Activated CD4-positive, alpha-beta T cell treated with anti-CD3 and anti-CD28 coated beads, Interleukin-2, Interleukin-6, amounts not matched to agents 100 ng/mL and 50 ng/mL, durations not matched to agents 16 hours and 8 hours (primary cell): ENCODE measurements around the gene SNX5.

Experiments used
- DNase-seq: peaks from one replicate; pipeline ENCODE4 v3.0.0-alpha.2; 2020

SNX5 gene

DNA sequence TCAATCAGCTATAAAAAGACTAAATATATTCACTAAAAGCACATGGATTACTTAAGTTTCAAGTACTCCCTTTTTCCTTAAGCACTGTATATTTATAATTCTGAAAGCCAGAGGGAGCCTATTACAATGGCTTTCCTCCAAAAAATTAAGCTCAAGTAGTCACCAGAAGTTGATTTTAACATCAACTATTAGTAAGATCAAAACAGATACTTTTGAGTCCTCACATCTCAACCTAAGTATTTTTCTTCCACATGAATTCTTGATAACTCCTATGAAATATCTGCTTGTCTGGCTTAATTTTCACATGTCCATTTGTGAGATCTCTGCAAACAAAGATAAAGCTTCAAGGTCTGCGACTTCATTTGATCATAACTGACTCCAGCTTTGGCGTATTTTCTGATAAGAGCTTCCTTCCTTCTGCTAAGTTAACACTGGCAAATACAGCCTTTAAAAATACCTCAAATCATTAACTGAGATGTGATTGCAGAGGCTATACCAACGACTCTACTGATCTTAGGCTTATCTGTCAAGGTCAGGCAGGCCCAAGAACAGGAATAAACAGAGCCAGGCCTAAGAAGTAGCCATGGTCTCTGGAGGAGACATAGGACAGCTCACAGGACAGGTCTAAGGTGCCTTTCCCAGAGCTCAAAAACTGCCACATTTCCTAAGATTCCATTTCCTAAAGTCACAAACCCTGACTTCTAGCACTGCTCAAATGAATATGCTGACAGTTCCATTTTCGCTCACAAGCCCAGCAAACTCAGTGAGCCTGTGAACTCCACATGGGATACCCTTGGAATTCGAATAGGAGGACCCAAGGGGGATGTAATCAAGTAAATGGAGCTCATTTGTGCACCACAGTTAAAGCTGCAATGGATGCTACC lies 10.0 kb downstream of the SNX5 start:
- no peak for DNase-seq

DNA sequence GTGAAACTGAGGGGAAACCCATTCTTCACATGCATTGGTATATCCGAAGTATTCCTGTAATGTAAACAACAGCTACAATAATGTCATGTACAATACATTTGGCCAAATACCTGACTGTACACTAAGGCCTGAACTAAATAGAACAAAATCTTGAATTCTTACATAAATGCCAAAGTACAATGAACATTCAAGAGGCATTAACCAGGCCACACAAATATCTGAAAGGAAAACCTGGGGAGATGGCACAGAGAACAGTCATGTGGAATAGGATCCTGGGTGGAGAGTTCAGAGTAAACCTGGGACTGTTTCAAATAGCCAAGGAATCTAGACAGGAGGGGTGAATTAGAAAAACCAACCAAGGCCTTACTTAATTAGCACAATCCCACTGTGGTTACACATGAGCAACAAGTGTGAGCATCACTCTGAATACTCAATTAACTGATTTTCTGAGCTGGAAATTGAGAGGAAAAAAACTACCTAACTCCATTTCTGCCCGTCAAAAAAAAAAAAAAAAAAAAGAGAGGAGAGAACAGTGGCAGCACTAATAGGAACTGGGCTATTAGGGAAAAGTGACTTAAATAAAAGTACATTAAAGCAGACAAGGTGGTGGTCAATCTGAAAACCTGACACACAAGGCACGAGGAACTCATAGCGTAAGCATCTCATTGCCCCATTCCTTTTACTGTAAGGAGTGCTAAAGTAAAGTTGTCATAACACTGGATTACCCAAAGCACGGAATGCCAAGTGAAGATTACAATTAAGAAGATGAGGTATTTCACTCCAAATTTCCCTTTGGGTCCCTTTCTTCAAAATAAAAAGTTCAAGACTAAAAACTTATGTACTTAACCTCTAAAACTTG lies 10.9 kb downstream of the SNX5 start:
- DNase-seq: no peak

DNA sequence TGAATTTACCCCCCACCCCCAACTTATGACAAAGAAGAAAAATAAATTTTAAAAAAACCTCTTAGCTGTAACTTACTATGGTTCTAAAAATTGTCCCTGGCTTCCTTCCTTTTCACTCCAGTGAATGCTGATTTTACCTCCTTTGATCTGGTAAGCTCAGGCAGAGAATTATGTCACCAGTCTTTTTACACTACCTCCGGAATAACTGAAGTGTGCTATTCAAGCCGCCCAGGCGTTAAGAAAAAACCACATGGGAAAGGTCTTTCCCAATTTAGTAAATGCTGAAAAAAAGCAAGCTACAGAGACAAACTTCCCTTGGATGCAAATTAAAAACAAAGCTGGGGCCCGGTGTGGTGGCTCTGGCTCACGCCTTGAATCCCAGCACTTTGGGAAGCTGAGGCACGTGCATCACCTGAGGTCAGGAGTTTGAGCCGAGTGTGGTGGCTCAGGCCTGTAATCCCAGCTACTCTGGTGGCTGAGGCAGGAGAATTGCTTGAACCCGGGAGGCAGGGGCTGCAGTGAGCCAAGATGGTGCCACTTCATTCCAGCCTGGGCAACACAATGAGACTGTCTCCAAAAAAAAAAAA lies 12.4 kb downstream of the SNX5 start:
- DNase-seq: no peak

- no peak for DNase-seq
Measured at GRCh38 chr20:17955302-17955701, 13.3 kb downstream of the SNX5 start.

DNA sequence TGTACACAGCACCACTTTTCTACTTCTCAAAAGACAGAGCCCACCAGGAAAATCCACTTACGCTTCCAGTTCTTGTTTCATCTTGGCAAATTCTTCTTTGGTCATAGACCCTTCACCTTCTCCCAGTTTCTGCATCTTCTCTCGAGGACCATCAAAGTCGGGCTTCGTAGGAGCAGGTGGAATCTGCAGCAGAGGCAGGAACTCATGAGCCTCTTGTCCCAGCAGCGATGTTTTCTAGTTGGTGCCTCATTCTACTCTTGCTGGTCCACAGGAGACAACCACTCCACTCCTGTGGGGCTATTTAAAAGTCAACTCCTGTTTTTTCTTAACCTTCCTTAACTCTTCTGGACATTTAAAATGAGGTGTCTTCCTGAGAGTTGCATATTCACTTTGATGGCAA lies 14.7 kb downstream of the SNX5 start:
- no peak for DNase-seq

- DNase-seq: no peak
Measured at GRCh38 chr20:17952692-17953684, 15.6 kb downstream of the SNX5 start.

DNA sequence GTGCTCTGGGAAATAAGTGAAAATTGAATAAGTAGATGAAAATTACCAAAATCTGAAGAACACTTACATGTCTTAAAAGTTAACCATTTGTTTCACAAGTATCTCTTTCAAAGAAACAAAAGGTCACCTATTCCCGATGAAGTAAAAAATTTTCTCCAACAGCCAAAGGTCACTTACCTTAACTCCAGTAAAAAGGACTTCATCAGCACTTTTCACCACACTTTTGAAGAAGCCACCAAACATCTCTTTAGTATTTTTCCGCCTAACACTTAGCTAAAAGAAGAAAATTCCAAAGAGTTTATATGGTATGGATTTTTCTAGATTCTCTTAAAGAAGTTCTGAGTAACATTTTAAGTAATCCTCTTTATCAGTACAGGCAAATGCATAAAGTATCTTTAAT lies 17.3 kb downstream of the SNX5 start:
- no peak for DNase-seq

GRCh38 chr20:17950670-17951069 lies 17.9 kb downstream of the SNX5 start:
- DNase-seq: no peak

GRCh38 chr20:17949899-17950298 lies 18.7 kb downstream of the SNX5 start:
- no peak for DNase-seq

DNA sequence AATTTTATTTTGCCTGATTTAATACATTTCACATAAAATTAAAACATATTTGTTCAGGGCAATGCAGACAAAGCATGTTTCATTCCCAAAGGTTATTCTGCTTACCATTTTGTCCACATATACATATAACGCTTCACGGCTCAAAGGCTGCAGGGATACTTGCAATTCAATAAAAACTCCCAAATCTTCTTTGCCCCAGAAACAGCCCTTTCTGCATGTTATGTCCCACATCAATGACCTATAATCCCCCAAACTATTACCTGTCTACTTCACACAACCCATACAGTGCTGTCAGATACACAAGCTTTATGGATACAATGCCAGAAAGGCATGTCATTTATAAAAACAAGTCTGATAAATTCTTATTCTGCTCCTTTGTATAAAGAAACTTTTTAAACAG lies 20.2 kb downstream of the SNX5 start:
- no peak for DNase-seq

DNA sequence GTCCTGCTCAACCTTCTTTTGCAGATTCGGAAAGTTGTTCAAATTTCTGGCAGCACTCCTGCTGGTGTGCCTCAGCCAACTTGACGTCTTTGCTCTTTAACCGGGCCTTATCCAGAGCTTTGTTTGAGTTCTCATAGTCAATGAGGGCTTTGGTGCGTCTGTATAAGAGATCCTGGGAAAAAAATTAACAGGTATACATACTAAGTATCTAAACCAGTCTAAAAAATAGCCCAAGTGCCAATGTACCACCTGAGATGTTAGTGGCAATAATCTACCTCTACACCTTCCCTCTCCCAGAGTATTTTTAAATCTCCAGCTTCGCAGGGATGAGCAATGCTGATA lies 21.1 kb downstream of the SNX5 start:
- no peak for DNase-seq

- no peak for DNase-seq
Measured at GRCh38 chr20:17946572-17947473, 21.8 kb downstream of the SNX5 start.

GRCh38 chr20:17946040-17946439 lies 22.6 kb downstream of the SNX5 start:
- no peak for DNase-seq

DNA sequence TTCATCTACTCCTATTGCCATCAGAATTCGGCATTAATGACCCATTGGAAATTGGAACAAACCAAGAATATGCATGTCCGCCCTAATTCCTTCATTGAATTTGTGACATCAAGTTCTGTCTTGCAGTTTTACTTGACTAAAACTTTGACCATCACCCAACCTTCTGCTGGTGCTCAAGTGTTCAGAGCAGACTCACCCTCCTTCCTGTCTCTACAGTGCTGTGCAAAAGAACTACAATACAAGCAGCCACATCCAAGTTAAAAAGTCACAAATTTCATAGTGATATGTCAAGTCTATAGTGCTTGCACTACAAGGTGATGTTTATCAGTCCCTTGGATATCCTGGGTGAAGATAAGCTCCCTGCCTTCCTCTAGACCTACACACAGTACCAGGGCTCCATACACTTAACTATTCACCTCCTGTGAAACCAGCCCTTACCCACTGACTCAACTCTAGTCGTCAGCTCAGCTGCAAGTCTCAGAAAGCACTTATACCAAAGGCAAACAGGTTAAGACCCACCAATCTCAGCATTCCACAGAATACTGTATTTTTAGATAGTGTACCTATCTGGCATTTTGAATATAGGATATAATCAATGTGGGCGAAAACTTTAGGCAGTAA lies 23.6 kb downstream of the SNX5 start:
- DNase-seq: no peak

DNA sequence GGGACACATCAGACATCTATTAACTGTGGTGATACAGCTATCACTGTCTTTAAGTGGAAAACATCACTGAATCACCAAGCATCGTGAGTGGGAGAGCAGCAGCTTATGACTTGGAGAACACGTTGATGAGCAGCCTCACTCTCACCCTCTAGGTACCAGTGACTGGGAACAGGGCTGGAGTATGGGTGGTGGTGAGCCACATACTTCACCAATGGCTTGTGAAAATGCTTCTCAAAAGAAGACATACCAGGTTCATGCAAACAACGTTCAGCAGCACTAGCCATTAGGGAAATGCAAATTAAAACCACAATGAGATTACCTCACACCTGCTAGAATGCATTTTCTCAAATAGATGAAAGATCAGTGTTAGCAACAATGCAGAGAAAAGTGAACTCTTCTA lies 25.3 kb downstream of the SNX5 start:
- no peak for DNase-seq

GRCh38 chr20:17941826-17942196 lies 26.8 kb downstream of the SNX5 start:
- DNase-seq: no peak

- DNase-seq: no peak
Measured at GRCh38 chr20:17941087-17941825, 27.3 kb downstream of the SNX5 start.

DNA sequence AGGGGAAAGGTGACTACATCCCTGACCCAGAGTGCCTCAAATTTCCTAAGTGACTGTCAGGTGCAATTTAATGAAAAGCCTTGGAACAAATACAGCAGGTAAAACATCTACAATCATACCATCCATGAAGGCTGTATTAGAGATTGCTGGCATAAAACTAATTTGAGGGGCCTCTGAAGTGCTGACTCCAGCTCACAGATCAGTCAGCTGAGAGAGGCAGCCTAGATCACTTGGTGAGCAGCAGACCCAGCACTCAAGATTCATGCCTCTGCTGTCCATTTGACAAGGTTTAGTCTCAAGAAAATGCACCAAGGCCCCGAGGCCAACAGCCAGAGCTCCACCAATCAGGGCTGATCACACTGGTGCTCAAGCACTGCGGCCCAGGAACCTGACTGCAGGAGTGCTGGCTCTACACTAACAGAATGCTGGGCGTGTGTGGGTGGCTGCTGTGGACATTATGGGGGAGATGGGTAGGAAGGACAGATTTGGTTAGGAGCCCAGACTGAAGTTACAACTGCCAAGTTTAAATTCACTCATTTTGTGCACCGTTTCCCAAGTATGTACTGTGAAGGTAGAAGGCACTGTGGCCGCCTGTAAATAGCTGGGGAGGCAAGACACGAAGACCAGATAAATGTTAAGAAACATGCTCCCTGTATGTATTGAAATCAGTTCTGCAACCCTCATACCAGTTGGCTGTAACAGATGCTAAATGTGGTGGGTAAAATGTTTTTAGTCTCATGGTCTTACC lies 28.2 kb downstream of the SNX5 start:
- no peak for DNase-seq

- no peak for DNase-seq
Measured at GRCh38 chr20:17939622-17940223, 28.9 kb downstream of the SNX5 start.
